ENCODE measurements around the gene ABCB8. TPM values are rescaled to one million over a fixed set of nuclear protein-coding genes. Genes with fewer than 3 reads are reported as not detected.
A peak's percentile ranks its signal among the peaks of the same experiment; 100 is the strongest.

The ABCB8 gene
- total RNA-seq, 5 donors from 2014 or later (not counting 1 experiment from before 2014, with no cell fraction given), result 72.4 to 83.0 (median 74.8) TPM

- H3K4me1 ChIP-seq (ENCODE audit: control insufficient read depth in 1 of 2, extremely low read depth in 1 of 2, insufficient read depth in 2 of 2, low read length in 2 of 2), result peaks cover 48 to 98% of the 10 kb centered on the region in 2 experiments
- H3K9me3 ChIP-seq, result no peaks in the 10 kb centered on the region
- peaks cover 76 to 92% (median 80%) of the 10 kb centered on the region in 3 donors for H3K4me1 Mint-ChIP-seq
- peak overlapping the region; percentile 84 to 96 (median 90) for H3K4me3 Mint-ChIP-seq
- peaks cover 0 to 3% of the 10 kb centered on the region in 2 donors for H3K27me3 Mint-ChIP-seq
- H3K27ac ChIP-seq (ENCODE audit: low read length), result peak overlapping the region; percentile 95
- peak overlapping the region; percentile 95 to 98 for H3K27ac Mint-ChIP-seq
- ChIA-PET POLR2A (interaction anchor here (0.8 to 1.6 kb wide), 3 partner anchors 13 to 15 kb away, joined by 3 to 11 read pairs (median 10); partner anchors contain the start of gene ABCB8 (in 2 of the 2)), CTCF (interaction anchor here in 1 of 2 donors (0.7 to 1.3 kb wide), 5 partner anchors 15 to 235 kb away, joined by 3 to 19 read pairs (median 3); partner anchors contain the start of gene ABCB8)
- DNase-seq (no peak), ATAC-seq (replicated peaks in 1 of 4) (peak in 1 of 4 experiments; percentile 4)
- WGBS (ENCODE audit: insufficient coverage), result 10% methylated on average over 14 of the region's 26 CpGs
- H3K36me3 ChIP-seq (ENCODE audit: control insufficient read depth in 2 of 2, extremely low read depth in 1 of 2, insufficient read depth in 1 of 2, low read length in 1 of 2), result no peaks in the 10 kb centered on the region
- H3K27me3 ChIP-seq (replicated peaks in 1 of 2; ENCODE audit: control insufficient read depth in 2 of 2, extremely low read depth in 1 of 2, insufficient read depth in 2 of 2, low read length in 1 of 2), result peaks cover 0 to 13% of the 10 kb centered on the region in 2 experiments
- peak overlapping the region in 1 of 2 donors; percentile 30 for H3K4me3 ChIP-seq (ENCODE audit: control insufficient read depth in 1 of 2, extremely low read depth in 1 of 2, low read length in 1 of 2)
- H3K9me3 Mint-ChIP-seq, result no peaks in the 10 kb centered on the region
- peaks cover 10% of the 10 kb centered on the region for H3K36me3 Mint-ChIP-seq
Measured at GRCh38 chr7:151013356-151013732, 14.9 kb upstream of the ABCB8 start.

GRCh38 chr7:151013733-151014497, 14.3 kb upstream of the ABCB8 start:
- ChIA-PET CTCF (interaction anchor here (0.6 to 1.3 kb wide), 8 partner anchors 14 to 235 kb away, joined by 3 to 19 read pairs (median 3); partner anchors contain the start of gene ABCB8 (in 1 of the 2)), POLR2A (interaction anchor here (0.6 to 1.6 kb wide), 4 partner anchors 12 to 1410 kb away, joined by 3 to 11 read pairs (median 6); partner anchors contain the start of gene ABCB8 (in 2 of the 2))
- Histone ChIP-seq H3K27me3 (replicated peaks in 1 of 2; ENCODE audit: control insufficient read depth in 2 of 2, extremely low read depth in 1 of 2, insufficient read depth in 2 of 2, low read length in 1 of 2) (peaks cover 0 to 15% of the 10 kb centered on the region in 2 experiments), H3K36me3 (ENCODE audit: control insufficient read depth in 2 of 2, extremely low read depth in 1 of 2, insufficient read depth in 1 of 2, low read length in 1 of 2) (no peaks in the 10 kb centered on the region), H3K4me3 (ENCODE audit: control insufficient read depth in 1 of 2, extremely low read depth in 1 of 2, low read length in 1 of 2) (peak overlapping the region; percentile 55 to 56), H3K4me1 (ENCODE audit: control insufficient read depth in 1 of 2, extremely low read depth in 1 of 2, insufficient read depth in 2 of 2, low read length in 2 of 2) (peaks cover 44 to 97% of the 10 kb centered on the region in 2 experiments), H3K9me3 (no peaks in the 10 kb centered on the region), H3K27ac (ENCODE audit: low read length) (peak overlapping the region; percentile 95)
- peaks cover 78 to 90% (median 78%) of the 10 kb centered on the region in 3 donors for H3K4me1 Mint-ChIP-seq
- WGBS (ENCODE audit: insufficient coverage), result 10% methylated on average over 52 of the region's 55 CpGs
- H3K9me3 Mint-ChIP-seq, result no peaks in the 10 kb centered on the region
- peaks cover 0 to 7% of the 10 kb centered on the region in 2 donors for H3K27me3 Mint-ChIP-seq
- H3K4me3 Mint-ChIP-seq, result peak overlapping the region; percentile 84 to 96 (median 90)
- ATAC-seq (replicated peaks in 1 of 4), result peak; percentile 56 to 75 (median 63)
- peak overlapping the region; percentile 98 to 100 for H3K27ac Mint-ChIP-seq
- peaks cover 10% of the 10 kb centered on the region for H3K36me3 Mint-ChIP-seq
- DNase-seq, result peak; percentile 66 to 98 (median 91)

GRCh38 chr7:151014950-151015349, 13.3 kb upstream of the ABCB8 start:
- Histone ChIP-seq H3K4me1 (ENCODE audit: control insufficient read depth in 1 of 2, extremely low read depth in 1 of 2, insufficient read depth in 2 of 2, low read length in 2 of 2) (peaks cover 43 to 94% of the 10 kb centered on the region in 2 experiments), H3K27ac (ENCODE audit: low read length) (peak overlapping the region; percentile 95), H3K4me3 (ENCODE audit: control insufficient read depth in 1 of 2, extremely low read depth in 1 of 2, low read length in 1 of 2) (no peak overlapping the region), H3K9me3 (no peaks in the 10 kb centered on the region), H3K27me3 (replicated peaks in 1 of 2; ENCODE audit: control insufficient read depth in 2 of 2, extremely low read depth in 1 of 2, insufficient read depth in 2 of 2, low read length in 1 of 2) (peaks cover 0 to 26% of the 10 kb centered on the region in 2 experiments), H3K36me3 (ENCODE audit: control insufficient read depth in 2 of 2, extremely low read depth in 1 of 2, insufficient read depth in 1 of 2, low read length in 1 of 2) (no peaks in the 10 kb centered on the region)
- ChIA-PET POLR2A (interaction anchor here in 1 of 2 donors (0.5 to 1.6 kb wide), 3 partner anchors 11 to 611 kb away, joined by 3 to 10 read pairs (median 7); no protein-coding TSS in a partner anchor), CTCF (interaction anchor here (0.6 to 1.3 kb wide), 3 partner anchors 13 to 26 kb away, joined by 3 to 4 read pairs (median 4); partner anchors contain the start of gene ABCB8 (in 1 of the 2))
- H3K27ac Mint-ChIP-seq, result peak overlapping the region; percentile 98 to 100
- H3K4me3 Mint-ChIP-seq, result peak overlapping the region; percentile 84 to 96 (median 90)
- peaks cover 10% of the 10 kb centered on the region for H3K36me3 Mint-ChIP-seq
- H3K27me3 Mint-ChIP-seq, result peaks cover 0 to 11% of the 10 kb centered on the region in 2 donors
- DNase-seq (peak in 7 of 35 experiments; percentile 20 to 52 (median 38)), ATAC-seq (replicated peaks in 1 of 4) (peak in 1 of 4 experiments; percentile 11)
- no peaks in the 10 kb centered on the region for H3K9me3 Mint-ChIP-seq
- 40% methylated on average over 8 of the region's 8 CpGs for WGBS (ENCODE audit: insufficient coverage)
- H3K4me1 Mint-ChIP-seq, result peaks cover 82 to 88% (median 86%) of the 10 kb centered on the region in 3 donors

- Histone ChIP-seq H3K27me3 (replicated peaks in 1 of 2; ENCODE audit: control insufficient read depth in 2 of 2, extremely low read depth in 1 of 2, insufficient read depth in 2 of 2, low read length in 1 of 2) (peaks cover 5 to 34% of the 10 kb centered on the region in 2 experiments), H3K9me3 (no peaks in the 10 kb centered on the region), H3K27ac (ENCODE audit: low read length) (peak overlapping the region; percentile 95), H3K36me3 (ENCODE audit: control insufficient read depth in 2 of 2, extremely low read depth in 1 of 2, insufficient read depth in 1 of 2, low read length in 1 of 2) (no peaks in the 10 kb centered on the region), H3K4me1 (ENCODE audit: control insufficient read depth in 1 of 2, extremely low read depth in 1 of 2, insufficient read depth in 2 of 2, low read length in 2 of 2) (peaks cover 33 to 84% of the 10 kb centered on the region in 2 experiments), H3K4me3 (ENCODE audit: control insufficient read depth in 1 of 2, extremely low read depth in 1 of 2, low read length in 1 of 2) (no peak overlapping the region)
- DNase-seq (no peak), ATAC-seq (replicated peaks in 1 of 4) (no peak)
- Mint-ChIP-seq H3K27me3 (peaks cover 0 to 13% of the 10 kb centered on the region in 2 donors), H3K27ac (peak overlapping the region; percentile 98 to 100), H3K36me3 (peaks cover 10% of the 10 kb centered on the region), H3K4me3 (peak overlapping the region in 1 of 3 donors; percentile 84), H3K9me3 (no peaks in the 10 kb centered on the region), H3K4me1 (peaks cover 72 to 80% (median 80%) of the 10 kb centered on the region in 3 donors)
- CTCF ChIA-PET, result interaction anchor here in 1 of 2 donors (0.6 kb wide), 1 partner anchor 8 kb away, joined by 5 read pairs; the partner anchor contains the start of gene ATG9B
- POLR2A ChIA-PET, result no interaction called here
- 89% methylated on average over 2 of the region's 5 CpGs for WGBS (ENCODE audit: insufficient coverage)
Measured at GRCh38 chr7:151015967-151016366, 12.3 kb upstream of the ABCB8 start.

- no peaks in the 10 kb centered on the region for H3K36me3 ChIP-seq (ENCODE audit: control insufficient read depth in 2 of 2, extremely low read depth in 1 of 2, insufficient read depth in 1 of 2, low read length in 1 of 2)
- H3K9me3 ChIP-seq, result no peaks in the 10 kb centered on the region
- H3K27me3 ChIP-seq (replicated peaks in 1 of 2; ENCODE audit: control insufficient read depth in 2 of 2, extremely low read depth in 1 of 2, insufficient read depth in 2 of 2, low read length in 1 of 2), result peaks cover 5 to 39% of the 10 kb centered on the region in 2 experiments
- ChIA-PET CTCF (interaction anchor here in 1 of 2 donors (1.0 to 3.8 kb wide), 2 partner anchors 9 to 12 kb away, joined by 4 to 19 read pairs; partner anchors contain the start of gene ABCB8), POLR2A (no interaction called here)
- DNase-seq (no peak), ATAC-seq (replicated peaks in 1 of 4) (no peak)
- no peak overlapping the region for H3K27ac ChIP-seq (ENCODE audit: low read length)
- H3K36me3 Mint-ChIP-seq, result peaks cover 10% of the 10 kb centered on the region
- peaks cover 0 to 16% of the 10 kb centered on the region in 2 donors for H3K27me3 Mint-ChIP-seq
- WGBS (ENCODE audit: insufficient coverage), result 94% methylated on average over 5 of the region's 8 CpGs
- H3K4me1 ChIP-seq (ENCODE audit: control insufficient read depth in 1 of 2, extremely low read depth in 1 of 2, insufficient read depth in 2 of 2, low read length in 2 of 2), result peaks cover 32 to 79% of the 10 kb centered on the region in 2 experiments
- peaks cover 69 to 76% (median 76%) of the 10 kb centered on the region in 3 donors for H3K4me1 Mint-ChIP-seq
- H3K27ac Mint-ChIP-seq, result peak overlapping the region; percentile 98 to 100
- H3K4me3 ChIP-seq (ENCODE audit: control insufficient read depth in 1 of 2, extremely low read depth in 1 of 2, low read length in 1 of 2), result no peak overlapping the region
- peak overlapping the region in 1 of 3 donors; percentile 84 for H3K4me3 Mint-ChIP-seq
- H3K9me3 Mint-ChIP-seq, result no peaks in the 10 kb centered on the region
Measured at GRCh38 chr7:151016505-151016904, 11.7 kb upstream of the ABCB8 start.

- H3K27ac ChIP-seq (ENCODE audit: low read length), result no peak overlapping the region
- Mint-ChIP-seq H3K9me3 (no peaks in the 10 kb centered on the region), H3K27ac (peak overlapping the region; percentile 66 to 98), H3K4me3 (peak overlapping the region in 2 of 3 donors; percentile 83 to 84), H3K4me1 (peaks cover 64 to 72% (median 71%) of the 10 kb centered on the region in 3 donors), H3K36me3 (peaks cover 10% of the 10 kb centered on the region), H3K27me3 (peaks cover 0 to 16% of the 10 kb centered on the region in 2 donors)
- DNase-seq, result peak in 1 of 35 experiments; percentile 38
- no peaks in the 10 kb centered on the region for H3K9me3 ChIP-seq
- WGBS (ENCODE audit: insufficient coverage), result 81% methylated on average over 15 of the region's 15 CpGs
- peaks cover 32 to 75% of the 10 kb centered on the region in 2 experiments for H3K4me1 ChIP-seq (ENCODE audit: control insufficient read depth in 1 of 2, extremely low read depth in 1 of 2, insufficient read depth in 2 of 2, low read length in 2 of 2)
- no peak for ATAC-seq (replicated peaks in 1 of 4)
- ChIA-PET POLR2A (no interaction called here), CTCF (interaction anchor here in 1 of 2 donors (1.0 to 3.8 kb wide), 2 partner anchors 9 to 11 kb away, joined by 4 to 19 read pairs; partner anchors contain the start of gene ABCB8)
- H3K27me3 ChIP-seq (replicated peaks in 1 of 2; ENCODE audit: control insufficient read depth in 2 of 2, extremely low read depth in 1 of 2, insufficient read depth in 2 of 2, low read length in 1 of 2), result peaks cover 5 to 40% of the 10 kb centered on the region in 2 experiments
- H3K4me3 ChIP-seq (ENCODE audit: control insufficient read depth in 1 of 2, extremely low read depth in 1 of 2, low read length in 1 of 2), result no peak overlapping the region
- H3K36me3 ChIP-seq (ENCODE audit: control insufficient read depth in 2 of 2, extremely low read depth in 1 of 2, insufficient read depth in 1 of 2, low read length in 1 of 2), result no peaks in the 10 kb centered on the region
Measured at GRCh38 chr7:151016942-151017341, 11.3 kb upstream of the ABCB8 start.
